Spleen (tissue), 11 donors: ENCODE data around the gene TAS2R13. TPM values are rescaled to one million over a fixed set of nuclear protein-coding genes. Genes with fewer than 3 reads are reported as not detected.

ENCODE experiments used
- DNase-seq: peaks from one replicate; pipeline ENCODE4 v3.0.0-alpha.2; 2020
- H3K27ac ChIP-seq, 8 donors: fragments of 200-600 bp; sonication (generic) in 7 of 8; 1 replicate in 4 of 8; 2 replicates in 4 of 8; pipeline versions ENCODE4 v1.5.0 to v1.8.0; 2016 to 2021; ENCODE audit warnings: inconsistent platforms in 4 of 8, mild to moderate bottlenecking in 4 of 8, moderate library complexity in 1 of 8
- H3K27me3 ChIP-seq, 7 donors: fragments of 200-600 bp; sonication (generic) in 6 of 7; replicated peaks in 1 of 7; 1 replicate in 4 of 7; 2 replicates in 3 of 7; pipeline versions ENCODE4 v1.5.0 to v1.8.0; 2016 to 2021; ENCODE audit warnings: inconsistent platforms in 3 of 7, mild to moderate bottlenecking in 1 of 7
- H3K36me3 ChIP-seq, 6 donors: fragments of 200-600 bp; sonication (generic) in 5 of 6; 1 replicate in 4 of 6; 2 replicates in 2 of 6; pipeline versions ENCODE4 v1.5.0 to v1.8.0; 2016 to 2021; ENCODE audit warnings: inconsistent platforms in 2 of 6
- H3K4me1 ChIP-seq, 6 donors: fragments of 200-600 bp; sonication (generic) in 5 of 6; 1 replicate in 3 of 6; 2 replicates in 3 of 6; pipeline versions ENCODE4 v1.5.0 to v1.8.0; 2016 to 2021; ENCODE audit warnings: inconsistent platforms in 3 of 6
- H3K4me3 ChIP-seq, 8 donors: fragments of 200-600 bp; sonication (generic) in 7 of 8; 1 replicate in 4 of 8; 2 replicates in 4 of 8; pipeline versions ENCODE4 v1.5.0 to v1.8.0; 2016 to 2021; ENCODE audit warnings: inconsistent platforms in 4 of 8, mild to moderate bottlenecking in 4 of 8, moderate library complexity in 2 of 8
- H3K9me3 ChIP-seq, 8 donors: fragments of 200-600 bp; sonication (generic) in 7 of 8; 1 replicate in 4 of 8; 2 replicates in 4 of 8; pipeline versions ENCODE4 v1.5.0 to v1.8.0; 2016 to 2021; ENCODE audit warnings: inconsistent platforms in 4 of 8
- POLR2A ChIP-seq, 3 donors: fragments of 450-650 bp; IDR thresholded peaks; one replicate each; pipeline ENCODE4 v1.5.1; 2017; ENCODE audit warnings: antibody characterized with exemption in 3 of 3, mild to moderate bottlenecking in 1 of 3
- POLR2AphosphoS5 ChIP-seq, 3 donors: sonication (generic); formaldehyde crosslinking; IDR thresholded peaks; one replicate each; pipeline ENCODE4 v1.5.1; 2017; ENCODE audit warnings: antibody characterized with exemption in 3 of 3
- WGBS, 5 donors: extraction: QIAGEN DNeasy Blood & Tissue Kit in 3 of 5; methylation state at CpG; one replicate each; pipeline versions ENCODE4 v1.1.5 to v1.1.7; 2013 to 2018; 5-methylcytosine and 5-hydroxymethylcytosine counted together
- intact Hi-C: fragments of 100-400 bp; cut with DNase I; formaldehyde crosslinking; loops from one replicate; pipeline ENCODE4 v1.15.0; 2023; ENCODE audit warnings: low total_unique reads
- polyA plus RNA-seq, 3 donors: library from polyadenylated mRNA; stranded (reverse); fragments of 200-250 nt; gene quantifications; one replicate each; pipeline ENCODE4 v1.2.1, GENCODE V29; 2013
- total RNA-seq, 7 donors: library from RNA; depleted of rRNA in 3 of 7; stranded (reverse); fragments of >200 nt in 3 of 7; fragmentation: NEBNext Ultra II Directional in 4 of 7; extraction: Animal tissue kit (Norgen Biotek cat#: 25700) in 4 of 7; gene quantifications; one replicate each; pipeline versions ENCODE4 v1.1.0 to v1.2.1, GENCODE V29; 2016 to 2021
- TF ChIP-seq, protein P1 (sequence below), 11 experiments: fragments of 200-600 bp in 7 of 11; fragments of 450-650 bp in 4 of 11; sonication (generic) in 4 of 11; IDR thresholded peaks in 8 of 11; conservative IDR thresholded peaks in 3 of 11; 1 replicate in 7 of 11; 2 replicates in 4 of 11; pipeline versions ENCODE4 v1.4.0 to v1.8.0; 2016 to 2021; ENCODE audit warnings: antibody characterized with exemption in 11 of 11, inconsistent platforms in 4 of 11, mild to moderate bottlenecking in 1 of 11
- donor health status: healthy with polysubstance abuse.
- donor health status: DM: no; HTN: no; CAD: no; lungs with moderate emphysema.
- donor health status: DM: no; HTN: no; CAD: no.
- donor health status: Bipolar disorder and iron deficiency.
- donor health status: healthy.
- donor health status: DM: no; HTN: no; CAD: no.
- donor health status: DM: yes; HTN: yes; CAD: no.

Gene TAS2R13
- total and polyA plus RNA-seq, 10 donors: 0.06 to 8.7 (median 3.8) TPM; not detected in 2

DNA sequence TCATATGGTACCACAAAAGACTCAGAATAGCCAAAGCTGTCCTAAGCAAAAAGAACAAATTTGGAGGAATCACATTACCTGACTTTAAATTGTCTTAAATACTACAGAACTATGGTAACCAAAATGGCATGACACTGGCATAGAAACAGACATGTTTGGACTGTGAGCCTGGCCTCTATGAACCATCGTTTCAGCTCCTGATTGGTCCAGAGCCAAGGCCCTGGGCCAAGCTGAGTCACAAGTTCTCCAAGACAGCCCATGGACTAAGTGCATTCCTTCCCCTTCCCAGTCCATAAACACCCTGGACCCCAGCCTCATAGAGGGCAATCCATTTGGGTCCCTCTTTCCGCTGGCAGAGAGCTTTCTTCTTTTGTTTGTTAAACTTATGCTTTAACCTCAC, 48.0 kb downstream of the TAS2R13 start:
- Histone ChIP-seq H3K27ac (no peak overlapping the region), H3K4me3 (no peak overlapping the region), H3K9me3 (peaks cover 11 to 66% (median 58%) of the 10 kb centered on the region in 8 donors), H3K27me3 (no peaks in the 10 kb centered on the region), H3K4me1 (no peaks in the 10 kb centered on the region), H3K36me3 (peaks cover 0 to 31% (median 4%) of the 10 kb centered on the region in 6 donors)
- WGBS, 5 donors: 84 to 96% (median 93%) methylated on average over 2 of the region's 2 CpGs
- DNase-seq: no peak
- intact Hi-C loops: no loop called here
- TF ChIP-seq, protein P1, sequence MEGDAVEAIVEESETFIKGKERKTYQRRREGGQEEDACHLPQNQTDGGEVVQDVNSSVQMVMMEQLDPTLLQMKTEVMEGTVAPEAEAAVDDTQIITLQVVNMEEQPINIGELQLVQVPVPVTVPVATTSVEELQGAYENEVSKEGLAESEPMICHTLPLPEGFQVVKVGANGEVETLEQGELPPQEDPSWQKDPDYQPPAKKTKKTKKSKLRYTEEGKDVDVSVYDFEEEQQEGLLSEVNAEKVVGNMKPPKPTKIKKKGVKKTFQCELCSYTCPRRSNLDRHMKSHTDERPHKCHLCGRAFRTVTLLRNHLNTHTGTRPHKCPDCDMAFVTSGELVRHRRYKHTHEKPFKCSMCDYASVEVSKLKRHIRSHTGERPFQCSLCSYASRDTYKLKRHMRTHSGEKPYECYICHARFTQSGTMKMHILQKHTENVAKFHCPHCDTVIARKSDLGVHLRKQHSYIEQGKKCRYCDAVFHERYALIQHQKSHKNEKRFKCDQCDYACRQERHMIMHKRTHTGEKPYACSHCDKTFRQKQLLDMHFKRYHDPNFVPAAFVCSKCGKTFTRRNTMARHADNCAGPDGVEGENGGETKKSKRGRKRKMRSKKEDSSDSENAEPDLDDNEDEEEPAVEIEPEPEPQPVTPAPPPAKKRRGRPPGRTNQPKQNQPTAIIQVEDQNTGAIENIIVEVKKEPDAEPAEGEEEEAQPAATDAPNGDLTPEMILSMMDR (IDR thresholded peaks at IDR 0.05 in 8 of 11, conservative IDR thresholded peaks at IDR 0.05 in 3 of 11): no peak
- TF ChIP-seq POLR2AphosphoS5 (IDR thresholded peaks at IDR 0.05): no peak
- no peak for TF ChIP-seq POLR2A (IDR thresholded peaks at IDR 0.05)

Other genes with a start within 250 kb of the TAS2R13 start
- 1 to 10 TPM in 4 of 7 donors, under 1 TPM in 3; 0.49 to 2.4 (median 1.2) TPM for gene STYK1, start 235.5 kb downstream of the TAS2R13 start, total RNA-seq
- under 1 TPM; 0.17 to 0.26 (median 0.26) TPM for gene STYK1, start 235.5 kb downstream of the TAS2R13 start, polyA plus RNA-seq
- 100 to 1,000 TPM; 166 to 250 (median 180) TPM for gene YBX3, start 186.2 kb downstream of the TAS2R13 start, total RNA-seq
- gene YBX3, start 186.2 kb downstream of the TAS2R13 start, polyA plus RNA-seq: 100 to 1,000 TPM in 1 of 3 donors, 10 to 100 TPM in 2; 87.0 to 155 (median 90.7) TPM
- not detected for gene TAS2R7, start 106.9 kb downstream of the TAS2R13 start, total RNA-seq
- not detected for gene TAS2R7, start 106.9 kb downstream of the TAS2R13 start, polyA plus RNA-seq
- not detected for gene TAS2R8, start 102.3 kb downstream of the TAS2R13 start, total RNA-seq
- gene TAS2R8, start 102.3 kb downstream of the TAS2R13 start, polyA plus RNA-seq: under 1 TPM in 1 of 3 donors, not detected in 2; 0.06 TPM
- gene TAS2R9, start 99.4 kb downstream of the TAS2R13 start, total RNA-seq: 1 to 10 TPM in 1 of 7 donors, under 1 TPM in 1, not detected in 5; 0.72 to 2.1 TPM
- gene TAS2R9, start 99.4 kb downstream of the TAS2R13 start, polyA plus RNA-seq: not detected
- 1 to 10 TPM in 5 of 7 donors, under 1 TPM in 2; 0.34 to 3.9 (median 1.7) TPM for gene TAS2R10, start 83.2 kb downstream of the TAS2R13 start, total RNA-seq
- gene TAS2R10, start 83.2 kb downstream of the TAS2R13 start, polyA plus RNA-seq: under 1 TPM in 2 of 3 donors, not detected in 1; 0.11 to 0.15 TPM
- gene PRR4, start 60.1 kb downstream of the TAS2R13 start, total RNA-seq: 10 to 100 TPM in 1 of 7 donors, 1 to 10 TPM in 6; 1.2 to 12.0 (median 3.9) TPM
- gene PRR4, start 60.1 kb downstream of the TAS2R13 start, polyA plus RNA-seq: 1 to 10 TPM; 3.0 to 4.7 (median 3.6) TPM
- 10 to 100 TPM; 16.9 to 63.1 (median 37.0) TPM for gene PRH1, start 25.3 kb downstream of the TAS2R13 start, total RNA-seq
- gene PRH1, start 25.3 kb downstream of the TAS2R13 start, polyA plus RNA-seq: 1 to 10 TPM; 1.5 to 3.7 (median 2.7) TPM
- not detected for gene PRH2, start 19.7 kb upstream of the TAS2R13 start, total RNA-seq
- under 1 TPM in 2 of 3 donors, not detected in 1; 0.14 to 0.32 TPM for gene PRH2, start 19.7 kb upstream of the TAS2R13 start, polyA plus RNA-seq
- 10 to 100 TPM in 1 of 7 donors, 1 to 10 TPM in 6; 2.5 to 10.3 (median 5.9) TPM for gene TAS2R14, start 29.7 kb upstream of the TAS2R13 start, total RNA-seq
- 1 to 10 TPM; 1.6 to 2.5 (median 1.6) TPM for gene TAS2R14, start 29.7 kb upstream of the TAS2R13 start, polyA plus RNA-seq
- gene TAS2R50, start 77.3 kb upstream of the TAS2R13 start, total RNA-seq: 1 to 10 TPM; 2.2 to 7.1 (median 4.4) TPM
- under 1 TPM in 1 of 3 donors, not detected in 2; 0.10 TPM for gene TAS2R50, start 77.3 kb upstream of the TAS2R13 start, polyA plus RNA-seq
- 1 to 10 TPM; 2.1 to 9.8 (median 5.8) TPM for gene TAS2R20, start 88.7 kb upstream of the TAS2R13 start, total RNA-seq
- under 1 TPM; 0.24 to 0.32 (median 0.27) TPM for gene TAS2R20, start 88.7 kb upstream of the TAS2R13 start, polyA plus RNA-seq
- gene TAS2R19, start 113.1 kb upstream of the TAS2R13 start, total RNA-seq: 10 to 100 TPM in 2 of 7 donors, 1 to 10 TPM in 5; 4.1 to 13.8 (median 9.1) TPM
- under 1 TPM in 2 of 3 donors, not detected in 1; 0.38 to 0.53 TPM for gene TAS2R19, start 113.1 kb upstream of the TAS2R13 start, polyA plus RNA-seq
- 10 to 100 TPM in 3 of 7 donors, 1 to 10 TPM in 4; 3.7 to 14.1 (median 8.1) TPM for gene TAS2R31, start 121.8 kb upstream of the TAS2R13 start, total RNA-seq
- gene TAS2R31, start 121.8 kb upstream of the TAS2R13 start, polyA plus RNA-seq: under 1 TPM in 2 of 3 donors, not detected in 1; 0.21 to 0.35 TPM
- 1 to 10 TPM; 2.9 to 8.8 (median 4.9) TPM for gene TAS2R46, start 152.7 kb upstream of the TAS2R13 start, total RNA-seq
- gene TAS2R46, start 152.7 kb upstream of the TAS2R13 start, polyA plus RNA-seq: not detected
- gene TAS2R43, start 182.8 kb upstream of the TAS2R13 start, total RNA-seq: 10 to 100 TPM in 2 of 7 donors, 1 to 10 TPM in 3, not detected in 2; 1.5 to 14.0 (median 4.6) TPM
- gene TAS2R43, start 182.8 kb upstream of the TAS2R13 start, polyA plus RNA-seq: not detected
- 10 to 100 TPM in 3 of 7 donors, 1 to 10 TPM in 4; 6.4 to 30.7 (median 8.6) TPM for gene TAS2R30, start 225.1 kb upstream of the TAS2R13 start, total RNA-seq
- gene TAS2R30, start 225.1 kb upstream of the TAS2R13 start, polyA plus RNA-seq: under 1 TPM in 2 of 3 donors, not detected in 1; 0.09 to 0.19 TPM